HG03039 (cell line): ENCODE data around the gene METTL5.
A peak's percentile ranks its signal among the peaks of the same experiment; 100 is the strongest.
"Not testable (repeated sequence)": the region's sequence is repeated elsewhere in the genome, so short reads cannot be mapped to it uniquely, and the experiment has no call there.

Experiments
- ATAC-seq: cut with Tn5 transposase; IDR thresholded peaks from one replicate; pipeline ENCODE4 v1.9.1; 2021; ENCODE audit warnings: mild to moderate bottlenecking, moderate library complexity; ENCODE audit not compliant: unreplicated experiment

METTL5 gene

GRCh38 chr2:169834401-169834800, 9.7 kb upstream of the METTL5 start:
- no peak for ATAC-seq

- peak; percentile 27 for ATAC-seq
Observed at GRCh38 chr2:169828141-169828811, 3.6 kb upstream of the METTL5 start.

DNA sequence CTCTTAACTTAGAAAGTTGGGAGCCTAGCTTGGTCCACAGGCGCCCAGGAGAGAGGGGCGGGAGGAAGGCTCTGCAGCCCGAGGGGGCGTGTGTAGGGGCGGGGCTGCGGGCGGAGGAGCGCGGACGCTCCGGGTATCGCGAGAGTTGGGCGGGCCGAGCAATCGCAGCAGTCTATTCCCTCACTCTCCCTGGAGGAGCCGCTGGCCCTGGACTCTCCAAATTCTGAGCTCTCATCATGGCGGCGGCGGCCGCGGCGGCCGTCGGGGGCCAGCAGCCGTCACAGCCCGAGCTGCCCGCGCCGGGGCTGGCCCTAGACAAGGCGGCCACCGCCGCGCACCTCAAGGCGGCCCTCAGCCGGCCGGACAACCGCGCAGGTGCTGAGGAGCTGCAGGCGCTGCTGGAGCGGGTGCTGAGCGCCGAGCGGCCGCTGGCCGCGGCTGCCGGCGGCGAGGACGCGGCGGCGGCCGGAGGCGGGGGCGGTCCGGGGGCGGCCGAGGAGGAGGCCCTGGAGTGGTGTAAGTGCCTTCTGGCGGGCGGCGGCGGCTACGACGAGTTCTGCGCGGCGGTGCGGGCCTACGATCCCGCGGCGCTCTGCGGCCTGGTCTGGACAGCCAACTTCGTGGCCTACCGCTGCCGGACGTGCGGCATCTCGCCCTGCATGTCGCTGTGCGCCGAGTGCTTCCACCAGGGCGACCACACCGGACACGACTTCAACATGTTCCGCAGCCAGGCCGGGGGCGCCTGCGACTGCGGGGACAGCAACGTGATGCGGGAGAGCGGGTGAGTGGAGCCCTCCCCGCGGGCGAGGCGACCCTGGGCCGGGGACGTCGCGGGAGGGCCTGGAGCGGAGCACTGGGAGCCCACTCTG, 2.8 kb upstream of the METTL5 start, which contains the start of gene UBR3:
Gene UBR3 (plus strand): TSS at position 183 of the 869 bp plus-strand sequence. CDS start 54 bp downstream, at position 237.
- peak; percentile 72 for ATAC-seq

DNA sequence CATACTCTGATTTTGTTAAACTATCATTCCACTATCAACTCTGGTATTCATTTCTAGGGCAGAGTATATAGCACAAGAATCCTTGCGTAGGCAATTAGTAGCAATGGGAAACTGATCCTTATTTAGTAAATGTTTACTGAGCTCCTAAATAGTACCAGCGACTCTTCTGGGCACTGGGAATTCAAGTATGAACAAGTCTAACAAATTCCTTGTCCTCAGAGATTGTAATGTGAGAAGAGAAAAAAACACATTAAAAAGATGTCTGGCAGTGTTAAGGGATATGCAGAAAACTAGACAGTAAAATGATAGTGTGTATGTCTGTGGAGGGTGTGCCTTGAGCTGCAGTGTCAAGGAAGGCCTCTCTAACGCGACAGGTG, 721 bp downstream of the METTL5 start:
- ATAC-seq, result no peak

- no peak for ATAC-seq
Observed at GRCh38 chr2:169822785-169823392, 1.8 kb downstream of the METTL5 start.

GRCh38 chr2:169822036-169822435, 2.7 kb downstream of the METTL5 start:
- no peak for ATAC-seq

DNA sequence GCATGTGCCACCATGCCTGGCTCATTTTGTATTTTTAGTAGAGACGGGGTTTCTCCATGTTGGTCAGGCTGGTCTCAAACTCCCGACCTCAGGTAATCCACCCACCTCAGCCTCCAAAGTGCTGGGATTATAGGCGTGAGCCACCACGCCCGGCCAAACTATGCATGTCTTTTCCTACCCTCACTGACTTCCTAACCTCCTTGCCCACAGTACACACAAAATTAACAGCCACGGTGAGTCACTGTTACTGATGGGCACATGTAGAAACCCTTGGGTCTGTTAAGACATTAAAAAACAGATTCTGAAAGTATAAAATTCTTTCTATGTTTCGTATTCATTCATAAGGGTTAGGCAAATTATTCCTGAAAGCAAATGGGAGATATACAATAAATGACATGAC, 4.6 kb downstream of the METTL5 start:
- ATAC-seq, result not testable (repeated sequence)

DNA sequence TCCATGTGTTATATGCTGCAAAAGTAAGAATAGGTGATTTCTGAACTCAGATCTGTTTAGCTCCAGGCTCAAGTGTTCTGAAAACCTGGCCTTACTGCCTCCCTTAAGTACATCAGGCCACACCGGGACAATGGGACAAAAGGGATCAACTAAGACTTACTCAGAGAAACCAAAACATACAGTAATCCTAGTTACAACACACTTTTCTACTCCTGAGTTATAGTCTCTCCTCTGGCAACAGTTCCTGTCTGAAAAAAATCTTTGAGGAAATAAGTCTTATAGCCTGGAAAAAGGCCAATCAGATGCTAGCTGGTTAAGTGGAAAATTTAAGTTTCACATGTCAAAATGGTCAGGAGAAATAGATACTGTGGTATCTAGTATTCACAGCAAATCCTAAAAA, 5.6 kb downstream of the METTL5 start:
- no peak for ATAC-seq

GRCh38 chr2:169818241-169818640, 6.5 kb downstream of the METTL5 start:
- no peak for ATAC-seq

DNA sequence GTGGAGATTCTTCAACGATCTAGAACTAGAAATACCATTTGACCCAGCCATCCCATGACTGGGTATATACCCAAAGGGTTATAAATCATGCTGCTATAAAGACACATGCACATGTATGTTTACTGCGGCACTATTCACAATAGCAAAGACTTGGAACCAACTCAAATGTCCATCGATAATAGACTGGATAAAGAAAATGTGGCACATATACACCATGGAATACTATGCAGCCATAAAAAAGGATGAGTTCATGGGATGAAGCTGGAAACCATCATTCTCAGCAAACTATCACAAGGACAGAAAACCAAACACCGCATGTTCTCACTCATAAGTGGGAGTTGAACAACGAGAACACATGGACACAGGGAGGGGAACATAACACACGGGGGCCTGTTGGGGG, 7.3 kb downstream of the METTL5 start:
- not testable (repeated sequence) for ATAC-seq

- ATAC-seq, result not testable (repeated sequence)
Observed at GRCh38 chr2:169816961-169817360, 7.7 kb downstream of the METTL5 start.

DNA sequence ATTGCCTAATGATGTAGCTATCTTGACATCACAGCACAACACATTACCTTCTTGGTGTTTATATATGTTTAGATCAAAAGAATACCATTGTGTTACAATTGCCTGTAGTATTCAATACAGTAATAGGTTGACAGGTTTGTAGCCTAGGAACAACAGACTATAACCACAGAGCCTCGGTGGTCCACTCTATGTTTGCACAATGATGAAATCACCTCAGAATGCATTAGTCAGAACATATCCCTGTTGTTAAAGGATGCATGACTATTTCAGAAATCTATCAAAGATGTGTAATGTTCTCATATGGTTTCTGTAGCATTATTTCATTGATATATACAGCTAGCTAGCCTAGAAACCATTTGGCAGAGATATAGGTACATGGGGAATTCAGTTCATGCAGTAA, 8.9 kb downstream of the METTL5 start:
- ATAC-seq, result no peak

DNA sequence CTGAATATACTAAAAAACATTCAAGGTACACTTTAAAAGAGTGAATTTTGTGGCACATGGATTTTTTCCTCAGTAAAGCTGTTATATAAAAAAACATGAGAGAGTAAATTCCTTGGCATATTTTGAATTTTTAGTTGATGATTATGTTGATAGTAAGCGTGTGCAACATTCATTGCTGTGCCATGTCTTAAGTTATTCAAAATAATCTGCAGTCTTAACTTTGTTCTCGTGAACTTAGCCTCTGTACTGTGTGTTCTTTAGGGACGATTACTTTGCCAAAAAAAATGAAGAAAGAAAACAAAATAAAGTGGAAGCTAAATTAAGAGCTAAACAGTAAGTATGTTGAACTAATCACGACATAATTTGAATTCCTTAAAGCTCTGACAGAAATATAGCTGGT, 16.5 kb downstream of the METTL5 start:
- no peak for ATAC-seq

DNA sequence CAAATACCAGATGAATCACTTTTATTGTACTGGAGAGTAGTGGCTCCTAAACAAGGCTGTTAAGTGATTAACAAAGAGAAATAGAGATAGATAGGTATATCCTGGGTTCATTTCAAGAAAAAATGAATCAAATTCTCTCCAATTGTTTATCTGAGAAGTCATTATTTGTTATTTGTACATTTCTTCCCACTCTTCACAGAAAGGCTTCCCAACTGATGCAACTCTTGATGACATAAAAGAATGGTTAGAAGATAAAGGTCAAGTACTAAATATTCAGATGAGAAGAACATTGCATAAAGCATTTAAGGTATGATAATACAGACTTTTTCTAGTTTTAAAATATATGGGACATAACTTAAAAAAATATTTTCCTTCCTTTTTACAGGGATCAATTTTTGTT, 18.1 kb downstream of the METTL5 start:
- no peak for ATAC-seq

GRCh38 chr2:169803480-169803879, 21.2 kb downstream of the METTL5 start:
- no peak for ATAC-seq

GRCh38 chr2:169798718-169799592, 25.8 kb downstream of the METTL5 start, which contains the start of gene SSB:
TSS of gene SSB (plus strand) at chr2:169798871. CDS start at chr2:169800961, 2,090 bp downstream.
- ATAC-seq, result peak; percentile 98

DNA sequence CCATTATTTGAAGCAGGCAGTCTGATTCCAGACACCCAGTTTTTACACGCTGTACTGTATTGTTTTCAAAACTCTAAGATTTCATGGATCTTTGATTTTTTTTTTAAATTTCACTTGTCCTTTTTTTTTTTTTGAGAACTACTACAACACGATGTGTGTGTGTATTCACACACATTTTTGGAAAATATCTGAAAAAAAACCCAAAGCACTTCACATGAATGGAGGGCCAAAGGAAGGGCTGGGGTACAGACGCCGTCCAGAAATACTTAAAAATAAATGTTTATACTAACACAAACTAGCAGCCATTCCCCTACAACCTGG, 26.3 kb downstream of the METTL5 start:
- no peak for ATAC-seq

- no peak for ATAC-seq
Observed at GRCh38 chr2:169797601-169798000, 27.1 kb downstream of the METTL5 start.

GRCh38 chr2:169796441-169796840, 28.3 kb downstream of the METTL5 start:
- no peak for ATAC-seq

DNA sequence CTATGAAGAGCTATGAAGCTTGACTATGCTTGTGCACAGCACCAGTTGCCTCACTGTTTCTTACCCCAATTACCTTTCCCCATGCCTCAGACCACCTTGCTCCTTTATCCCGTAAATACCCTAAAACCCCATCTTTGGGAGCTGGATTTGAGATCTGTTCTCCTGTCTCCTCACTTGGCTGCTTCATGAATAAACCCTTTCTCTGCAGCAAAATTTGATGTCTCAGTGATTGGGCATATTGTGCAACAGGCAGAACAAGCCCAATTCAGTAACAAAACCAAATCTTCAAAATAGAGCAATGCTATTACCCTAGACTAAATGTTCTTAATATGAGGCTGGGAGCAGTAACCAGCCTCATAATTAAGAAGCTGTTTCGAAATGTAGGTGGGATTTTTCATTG, 29.5 kb downstream of the METTL5 start:
- no peak for ATAC-seq

- no peak for ATAC-seq
Observed at GRCh38 chr2:169790581-169790980, 34.1 kb downstream of the METTL5 start.
